Liver (tissue), 3 donors: ENCODE measurements around the gene DIP2B.

Experiments
- CTCF ChIP-seq: fragments of 150-350 bp; IDR thresholded peaks from 2 replicates; pipeline ENCODE4 v1.5.1; 2017; ENCODE audit warnings: improper control_type of control experiment, low read depth, low read length; ENCODE audit not compliant: missing input control
- EGR1 ChIP-seq, 2 donors: IDR thresholded peaks; 2 replicates each; pipeline ENCODE4 v1.6.1; 2016 to 2018; ENCODE audit warnings: antibody characterized with exemption in 2 of 2, low read depth in 2 of 2
- MAX ChIP-seq: IDR thresholded peaks from 2 replicates; pipeline ENCODE4 v1.6.1; 2016; ENCODE audit warnings: antibody characterized with exemption
- YY1 ChIP-seq: IDR thresholded peaks from 2 replicates; pipeline ENCODE4 v1.6.1; 2016; ENCODE audit warnings: antibody characterized with exemption, mild to moderate bottlenecking
- ZBTB33 ChIP-seq: IDR thresholded peaks from 2 replicates; pipeline ENCODE4 v1.6.1; 2016; ENCODE audit warnings: antibody characterized with exemption
- donor health status: healthy.
- donor health status: healthy.

- TF ChIP-seq CTCF, result no peak
- TF ChIP-seq EGR1 (IDR thresholded peaks at IDR 0.05; ENCODE audit: low read depth in 2 of 2), result no peak
- no peak for TF ChIP-seq YY1
- no peak for TF ChIP-seq ZBTB33
- TF ChIP-seq MAX, result no peak
Observed at GRCh38 chr12:50751948-50752721, 247.3 kb downstream of the DIP2B start.
